ENCODE measurements around the gene ENC1. TPM values are rescaled to one million over a fixed set of nuclear protein-coding genes. Genes with fewer than 3 reads are reported as not detected.
A peak's percentile ranks its signal among the peaks of the same experiment; 100 is the strongest.

ENC1 gene
- total RNA-seq, 1 experiment from 2014 or later: 30.0 TPM

DNA sequence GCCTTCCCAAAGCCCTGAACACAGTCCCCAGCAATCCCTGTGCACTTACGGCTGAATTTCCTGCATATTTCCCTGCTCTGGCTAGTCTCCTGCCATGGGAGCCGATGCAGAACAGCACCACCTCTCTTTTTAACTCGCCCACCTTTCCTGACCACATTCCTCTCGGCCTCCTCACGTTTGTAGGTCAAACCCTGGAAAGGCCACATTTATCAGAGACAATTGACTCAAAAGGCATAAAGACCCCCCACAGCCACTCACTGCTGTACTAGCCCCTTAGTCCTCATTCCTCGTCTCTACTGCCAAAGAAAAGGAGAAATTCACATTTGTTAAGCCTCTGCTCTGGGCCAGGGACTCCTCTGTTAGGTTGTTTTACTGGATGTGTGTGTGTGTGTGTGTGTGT, 43.6 kb downstream of the ENC1 start:
- peaks cover 2 to 17% of the 10 kb centered on the region in 2 experiments for H3K4me1 ChIP-seq (ENCODE audit: control insufficient read depth in 1 of 2, insufficient read depth in 2 of 2, low read length in 2 of 2)
- RAD21 ChIA-PET (ENCODE audit: low non-redundant PET in 1 of 2, low total read pairs in 2 of 2, uncharacterized antibody in 2 of 2, unreplicated experiment in 2 of 2): no interaction called here
- H4K20me1 ChIP-seq (ENCODE audit: insufficient read depth): no peaks in the 10 kb centered on the region
- H3K9me2 ChIP-seq (ENCODE audit: insufficient read depth): no peaks in the 10 kb centered on the region
- BruUV-seq (replicated peaks): no TSS peak
- no peak overlapping the region for H3K4me3 ChIP-seq (replicated peaks in 1 of 2; ENCODE audit: low read depth in 1 of 2, low read length in 2 of 2)
- peak overlapping the region; percentile 40 for H2AFZ ChIP-seq (ENCODE audit: low read depth, low read length, poor library complexity, severe bottlenecking)
- no peaks in the 10 kb centered on the region for H3K27me3 ChIP-seq (ENCODE audit: insufficient read depth, low read length)
- POLR2A ChIA-PET: no interaction called here
- ATAC-seq (no peak), DNase-seq (ENCODE audit: low read depth, low spot score) (no peak)
- H3K9ac ChIP-seq (ENCODE audit: low read length): no peak overlapping the region
- intact Hi-C loops (cut with micrococcal nuclease): no loop called here
- TF ChIP-seq EZH2phosphoT487 (IDR thresholded peaks at IDR 0.05; ENCODE audit: borderline replicate concordance): no peak
- no peak for TF ChIP-seq ZFX (IDR thresholded peaks at IDR 0.05)
- no peak for TF ChIP-seq ZNF274 (IDR thresholded peaks at IDR 0.05; ENCODE audit: low read depth, low read length)
- no peak for TF ChIP-seq SIN3A (IDR thresholded peaks at IDR 0.05; ENCODE audit: low read depth)
- no peak for TF ChIP-seq JUND (IDR thresholded peaks at IDR 0.05)
- no peak for TF ChIP-seq REST (IDR thresholded peaks at IDR 0.05; ENCODE audit: low read depth)
- TF ChIP-seq EZH2 (IDR thresholded peaks at IDR 0.05): no peak
- no peak for TF ChIP-seq POLR2A (IDR thresholded peaks at IDR 0.05; ENCODE audit: borderline replicate concordance, extremely low read depth, insufficient read depth, insufficient read length)
- TF ChIP-seq ELF1 (IDR thresholded peaks at IDR 0.05; ENCODE audit: borderline replicate concordance, low read depth): no peak
- no peak for TF ChIP-seq SRF (IDR thresholded peaks at IDR 0.05; ENCODE audit: low read depth)
- TF ChIP-seq, protein P1, sequence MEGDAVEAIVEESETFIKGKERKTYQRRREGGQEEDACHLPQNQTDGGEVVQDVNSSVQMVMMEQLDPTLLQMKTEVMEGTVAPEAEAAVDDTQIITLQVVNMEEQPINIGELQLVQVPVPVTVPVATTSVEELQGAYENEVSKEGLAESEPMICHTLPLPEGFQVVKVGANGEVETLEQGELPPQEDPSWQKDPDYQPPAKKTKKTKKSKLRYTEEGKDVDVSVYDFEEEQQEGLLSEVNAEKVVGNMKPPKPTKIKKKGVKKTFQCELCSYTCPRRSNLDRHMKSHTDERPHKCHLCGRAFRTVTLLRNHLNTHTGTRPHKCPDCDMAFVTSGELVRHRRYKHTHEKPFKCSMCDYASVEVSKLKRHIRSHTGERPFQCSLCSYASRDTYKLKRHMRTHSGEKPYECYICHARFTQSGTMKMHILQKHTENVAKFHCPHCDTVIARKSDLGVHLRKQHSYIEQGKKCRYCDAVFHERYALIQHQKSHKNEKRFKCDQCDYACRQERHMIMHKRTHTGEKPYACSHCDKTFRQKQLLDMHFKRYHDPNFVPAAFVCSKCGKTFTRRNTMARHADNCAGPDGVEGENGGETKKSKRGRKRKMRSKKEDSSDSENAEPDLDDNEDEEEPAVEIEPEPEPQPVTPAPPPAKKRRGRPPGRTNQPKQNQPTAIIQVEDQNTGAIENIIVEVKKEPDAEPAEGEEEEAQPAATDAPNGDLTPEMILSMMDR (IDR thresholded peaks at IDR 0.05 in 2 of 3, conservative IDR thresholded peaks at IDR 0.05 in 1 of 3; ENCODE audit: borderline replicate concordance in 1 of 3, insufficient read depth in 1 of 3, low read depth in 2 of 3, low read length in 2 of 3): no peak
- no peak for TF ChIP-seq SP1 (IDR thresholded peaks at IDR 0.05; ENCODE audit: low read depth)
- no peaks in the 10 kb centered on the region for H3K36me3 ChIP-seq (ENCODE audit: control insufficient read depth in 1 of 2, insufficient read depth in 2 of 2, low read length in 2 of 2)
- no peak overlapping the region for H3K27ac ChIP-seq (ENCODE audit: low read depth, low read length)
- CTCF ChIA-PET: no interaction called here
- H3K4me2 ChIP-seq (ENCODE audit: low read length): no peak overlapping the region
- H3K79me2 ChIP-seq (ENCODE audit: insufficient read depth, low read length): no peaks in the 10 kb centered on the region
- H3K9me3 ChIP-seq (ENCODE audit: control insufficient read depth in 1 of 2, insufficient read depth in 1 of 2, low read depth in 1 of 2, low read length in 2 of 2): no peaks in the 10 kb centered on the region

Measured in HCT116 (cell line).